Activated gamma-delta T cell (primary cell): ENCODE results near the gene DCLK1.
"Not testable (repeated sequence)": the region's sequence is repeated elsewhere in the genome, so short reads cannot be mapped to it uniquely, and the experiment has no call there.

Source experiments
- DNase-seq: peaks from one replicate; lab custom pipeline; 2025; lab: John Stamatoyannopoulos, UW

DCLK1 gene

DNA sequence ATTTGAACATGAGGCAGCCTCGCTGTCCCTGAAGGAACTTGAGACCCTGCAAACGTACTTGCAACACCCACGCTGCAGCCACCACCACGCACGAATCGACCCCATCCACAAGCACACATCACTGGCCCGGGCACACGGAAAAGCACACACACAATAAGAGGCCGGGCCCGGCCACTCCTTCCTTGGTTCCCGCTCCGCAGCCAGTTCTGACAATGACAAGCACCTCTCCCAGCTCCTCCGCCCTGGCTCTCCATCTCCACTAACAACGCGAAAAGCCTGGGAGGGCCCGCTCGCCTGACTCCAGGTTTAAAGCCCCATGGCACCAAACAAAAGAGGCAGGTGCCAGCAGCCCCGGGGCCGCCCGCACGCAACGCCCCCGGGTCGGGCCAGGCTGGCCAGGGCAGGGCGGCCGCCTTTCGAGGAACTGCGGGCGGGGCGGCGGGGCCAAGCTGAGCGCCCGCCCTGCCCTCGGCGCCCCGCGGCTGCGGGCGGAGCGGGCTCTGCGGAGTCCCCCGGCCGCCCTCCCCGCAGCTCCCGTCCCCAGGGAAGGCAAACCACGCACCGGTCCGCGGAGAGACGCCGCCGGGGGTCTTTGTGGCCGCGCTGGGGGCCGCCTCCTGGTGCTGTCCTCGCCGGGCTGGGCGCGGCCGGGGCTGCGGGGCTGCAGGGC is 495 bp downstream of the DCLK1 start:
- peak; percentile 10 for DNase-seq

DNA sequence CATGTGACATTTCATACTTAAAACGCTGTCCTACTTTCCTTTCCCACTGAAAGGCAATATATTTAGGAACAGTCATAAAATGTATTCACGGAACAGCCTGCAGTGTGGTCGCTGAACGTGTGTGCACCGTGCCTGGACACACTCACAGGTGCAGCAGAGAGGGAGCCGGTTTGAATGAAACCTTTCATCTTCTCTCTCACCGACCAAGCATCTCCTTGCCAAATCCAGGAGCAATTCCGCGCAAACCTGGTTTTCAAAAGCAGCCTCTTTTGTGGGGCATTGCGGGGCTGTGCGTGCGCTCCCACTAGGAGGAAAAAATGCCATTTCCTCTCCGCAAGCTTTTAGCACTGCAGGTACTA is 1.0 kb downstream of the DCLK1 start:
- DNase-seq: no peak

- no peak for DNase-seq
Observed at GRCh38 chr13:36129539-36129938, 1.6 kb downstream of the DCLK1 start.

GRCh38 chr13:36126491-36126890 is 4.7 kb downstream of the DCLK1 start:
- no peak for DNase-seq

- no peak for DNase-seq
Observed at GRCh38 chr13:36125841-36126240, 5.3 kb downstream of the DCLK1 start.

GRCh38 chr13:36124236-36124822 is 6.9 kb downstream of the DCLK1 start:
- no peak for DNase-seq

DNA sequence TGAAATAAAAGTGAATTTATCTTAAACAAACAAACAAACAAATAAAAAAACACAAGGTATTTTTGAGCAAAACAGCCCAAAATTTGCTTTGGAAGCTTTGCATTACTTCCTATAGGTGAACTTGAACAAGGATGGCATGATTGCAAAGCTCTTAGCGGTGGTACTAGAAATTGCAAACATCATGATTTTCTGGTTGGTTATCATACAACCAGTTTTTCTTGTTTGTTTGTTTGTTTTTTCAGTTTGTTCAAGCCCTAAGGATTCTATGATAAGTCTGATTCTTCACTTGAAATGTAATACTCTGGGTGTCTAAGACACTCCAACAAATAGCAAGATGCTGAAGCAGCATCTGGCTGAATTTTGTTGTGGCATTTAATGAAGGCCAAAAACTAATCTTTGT is 15.9 kb downstream of the DCLK1 start:
- DNase-seq: no peak

DNA sequence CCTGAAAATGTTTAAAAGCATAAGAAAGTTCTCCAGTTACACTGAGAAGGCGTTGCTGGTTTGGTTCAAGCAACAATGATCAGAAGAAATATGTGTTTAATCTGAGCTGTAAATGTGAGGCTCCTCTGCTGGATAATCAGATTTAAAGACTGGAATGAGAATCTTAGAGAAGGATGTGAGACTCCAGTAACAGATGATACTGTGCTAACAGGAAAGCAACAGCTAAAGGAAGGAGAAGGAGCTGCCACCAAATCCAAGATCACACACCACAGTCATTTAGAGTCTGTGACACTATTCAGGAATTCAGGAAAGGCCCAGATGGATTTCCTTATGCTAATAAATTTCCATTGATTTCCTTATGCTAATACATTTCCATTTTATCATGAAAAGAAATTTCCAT is 16.9 kb downstream of the DCLK1 start:
- DNase-seq: no peak

DNA sequence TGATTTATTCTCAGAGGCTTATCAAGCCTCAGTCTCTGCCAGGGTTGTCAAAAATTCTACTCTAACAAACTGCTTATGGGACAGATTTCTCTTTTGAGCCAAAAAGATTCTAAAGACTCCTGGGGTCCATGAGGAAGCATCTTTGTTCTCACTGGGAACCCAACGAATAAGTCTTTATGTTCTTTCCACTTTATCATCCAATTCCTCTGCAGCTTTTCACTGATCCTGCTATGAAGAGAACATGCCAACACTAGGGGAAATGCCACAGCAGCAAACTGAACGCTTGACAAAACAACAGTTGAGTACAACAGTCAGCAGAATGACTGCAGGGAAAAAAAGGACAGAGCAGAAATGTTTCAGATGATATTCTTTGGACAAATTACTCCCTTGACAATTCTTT is 22.2 kb downstream of the DCLK1 start:
- no peak for DNase-seq

GRCh38 chr13:36108342-36108741 is 22.8 kb downstream of the DCLK1 start:
- no peak for DNase-seq

GRCh38 chr13:36107521-36107920 is 23.7 kb downstream of the DCLK1 start:
- no peak for DNase-seq

DNA sequence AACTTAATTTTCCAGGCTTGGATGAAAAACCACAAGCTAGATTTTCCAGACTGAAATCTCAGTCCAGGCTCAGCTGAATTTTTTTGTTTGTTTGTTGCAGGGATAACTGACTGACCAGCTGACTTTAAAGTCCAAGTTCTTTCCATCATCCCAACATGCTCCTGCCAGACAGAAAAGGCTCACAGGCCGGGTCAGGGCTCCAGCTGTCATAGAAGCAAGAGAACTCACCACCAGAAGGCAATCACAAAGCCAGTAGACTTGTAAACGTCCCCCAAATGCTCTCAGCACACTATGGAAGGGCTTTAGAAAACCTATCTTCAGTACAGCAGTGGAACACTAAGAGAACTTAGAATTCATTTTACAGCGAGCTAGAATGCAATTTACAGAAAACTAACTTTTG is 25.5 kb downstream of the DCLK1 start:
- DNase-seq: no peak

DNA sequence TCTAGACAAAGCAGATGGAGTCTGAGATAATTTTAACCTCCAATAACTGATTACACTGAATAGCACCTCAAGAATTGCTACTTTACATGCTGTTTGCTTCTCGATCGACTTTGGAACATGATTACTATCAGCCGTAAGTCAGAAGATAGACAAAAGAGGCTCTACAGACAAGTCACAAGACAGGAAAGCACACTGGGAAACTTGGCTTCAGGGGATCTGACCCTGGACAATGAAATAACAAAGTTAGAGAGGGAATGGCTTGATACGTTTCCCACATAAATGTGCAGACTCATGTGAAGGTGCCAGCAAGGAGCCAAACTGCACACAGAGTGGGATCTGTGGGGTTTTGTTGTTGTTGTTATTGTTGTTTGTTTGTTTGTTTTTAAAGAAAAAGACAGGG is 28.5 kb downstream of the DCLK1 start:
- no peak for DNase-seq

DNA sequence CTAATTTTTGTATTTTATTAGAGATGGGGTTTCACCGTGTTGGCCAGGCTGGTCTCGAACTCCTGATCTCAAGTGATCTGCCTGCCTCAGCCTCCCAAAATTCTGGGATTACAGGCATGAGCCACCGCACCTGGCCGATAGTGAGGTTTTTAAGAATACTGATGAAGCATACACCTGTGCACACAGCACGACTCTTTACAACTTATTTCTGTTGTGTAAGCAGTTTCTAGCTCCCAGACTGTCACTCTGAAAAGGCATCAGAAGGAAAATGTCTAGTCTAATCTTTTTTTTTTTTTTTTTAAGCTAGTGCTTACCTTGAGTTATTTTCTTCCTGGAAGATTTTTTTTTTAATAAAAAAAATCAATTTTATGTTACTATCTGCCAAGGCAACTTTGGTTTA is 29.3 kb downstream of the DCLK1 start:
- DNase-seq: not testable (repeated sequence)

DNA sequence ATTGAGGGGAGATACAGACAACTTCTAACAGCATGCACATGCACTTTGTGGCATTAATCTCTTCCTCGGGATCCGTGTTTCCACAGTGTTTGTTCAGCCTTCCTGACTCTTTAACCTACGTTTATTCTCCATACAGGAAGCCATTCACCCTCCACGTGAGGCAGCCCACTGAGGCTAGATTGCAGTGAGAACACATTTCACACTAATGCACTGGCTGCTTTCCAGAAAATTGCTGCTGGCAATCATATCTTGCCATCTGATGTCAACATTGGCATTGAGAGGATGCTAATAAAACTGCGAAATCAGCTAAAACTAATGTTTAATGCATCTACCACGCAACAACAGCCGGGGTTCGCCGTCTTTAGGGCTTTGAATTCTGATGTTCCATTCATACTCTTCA is 30.0 kb downstream of the DCLK1 start:
- DNase-seq: no peak

GRCh38 chr13:36098080-36098479 is 33.1 kb downstream of the DCLK1 start:
- DNase-seq: no peak

GRCh38 chr13:36096461-36097416 is 34.4 kb downstream of the DCLK1 start:
- no peak for DNase-seq

- DNase-seq: no peak
Observed at GRCh38 chr13:36094478-36094877, 36.7 kb downstream of the DCLK1 start.

- DNase-seq: no peak
Observed at GRCh38 chr13:36090592-36090991, 40.6 kb downstream of the DCLK1 start.

- DNase-seq: no peak
Observed at GRCh38 chr13:36089130-36089647, 42.0 kb downstream of the DCLK1 start.

DNA sequence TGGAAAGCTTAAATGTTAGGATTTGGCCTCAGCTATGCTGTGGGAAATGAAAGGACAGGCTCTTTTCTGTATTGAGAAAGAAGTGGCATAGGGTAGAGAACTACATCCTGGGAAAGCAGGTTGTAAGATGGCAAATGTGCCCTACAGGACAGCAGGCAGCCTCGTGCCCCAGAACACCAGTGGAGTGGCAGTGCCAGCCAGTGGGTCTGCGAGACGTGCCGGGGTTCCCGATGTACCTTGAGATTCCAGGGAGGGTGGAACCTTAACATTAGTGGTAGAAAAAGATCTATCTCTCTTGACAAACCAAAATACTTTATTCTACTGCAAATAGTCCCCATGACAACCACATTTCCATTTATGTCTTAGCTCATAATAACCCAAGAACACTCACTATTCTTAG is 42.7 kb downstream of the DCLK1 start:
- no peak for DNase-seq

DNA sequence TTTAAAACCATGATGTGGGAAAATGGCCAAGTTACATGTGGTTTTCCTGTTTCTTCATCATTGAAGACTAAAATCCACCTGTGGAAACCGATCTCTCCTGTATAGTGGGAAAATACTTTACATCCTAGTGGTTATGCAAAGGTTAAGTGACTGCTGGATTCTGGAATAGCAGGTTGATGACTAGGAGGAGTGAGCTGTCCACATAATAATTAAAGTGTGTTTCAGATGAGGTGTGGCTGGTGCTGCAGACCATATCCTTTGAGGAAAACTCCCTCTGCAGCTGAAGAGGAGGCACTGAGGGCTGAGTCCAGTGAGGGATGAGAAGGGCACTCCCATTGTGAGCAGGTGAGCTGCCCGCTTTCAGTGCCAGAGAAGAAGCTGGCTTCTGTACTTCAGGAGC is 43.2 kb downstream of the DCLK1 start:
- no peak for DNase-seq

DNA sequence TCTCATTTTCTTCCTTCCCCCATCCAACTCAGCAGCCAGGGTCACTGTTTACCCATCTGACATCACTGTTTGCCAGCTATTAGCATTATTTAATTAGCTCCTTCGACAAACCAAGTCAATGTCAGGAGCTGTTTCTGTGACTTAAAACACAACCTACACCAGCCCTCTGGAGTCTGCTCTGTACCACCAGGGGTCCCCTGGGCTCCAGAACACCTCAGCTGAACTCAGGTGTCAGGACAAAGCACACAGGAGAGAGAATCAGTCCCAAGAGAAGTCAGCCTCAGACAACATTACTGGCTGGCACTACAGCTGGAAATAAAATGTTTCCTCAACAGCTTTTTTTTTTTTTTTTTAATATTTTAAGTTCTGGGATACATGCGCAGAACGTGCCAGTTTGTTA is 45.1 kb downstream of the DCLK1 start:
- DNase-seq: no peak
